Dedifferentiated amniotic fluid mesenchymal stem cell (primary cell): ENCODE results near the gene ABCG1.

Experiments
- DNase-seq: peaks from one replicate; pipeline ENCODE4 v3.0.0-alpha.2; 2016; ENCODE audit errors: extremely low spot score

ABCG1 gene

DNA sequence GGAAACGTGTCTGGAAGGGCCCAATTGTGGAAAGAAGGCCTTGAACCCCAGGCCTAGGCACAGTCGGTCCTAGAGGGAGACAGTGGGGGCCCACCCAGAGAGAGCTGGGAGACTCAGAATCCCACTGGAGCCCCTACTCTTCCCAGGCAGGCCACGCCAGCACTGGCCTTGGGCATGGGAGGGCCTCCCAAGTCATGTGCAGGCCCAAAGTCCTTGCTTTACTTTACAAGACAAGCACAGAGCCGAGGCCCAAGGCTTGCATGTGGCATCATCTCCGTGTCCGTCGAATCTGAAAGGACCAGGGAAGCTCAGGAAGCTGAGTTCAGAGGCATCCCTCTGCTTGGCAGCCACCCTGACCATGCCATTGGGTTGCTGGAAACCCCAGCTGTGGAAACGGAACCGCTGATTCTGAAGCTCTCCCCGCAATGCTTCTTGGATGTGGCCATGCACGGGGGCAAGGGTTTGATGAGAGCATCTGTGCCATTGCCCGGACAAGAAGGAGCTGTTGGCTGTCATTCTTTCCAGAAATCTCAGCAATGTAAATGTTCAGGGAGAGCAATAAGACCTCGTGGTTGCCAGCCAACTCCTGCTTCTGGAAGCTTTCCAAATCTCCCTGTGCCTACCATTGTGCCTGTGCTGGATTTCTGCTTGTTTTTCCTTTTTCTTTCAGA is 32.8 kb downstream of the ABCG1 start:
- no peak for DNase-seq

DNA sequence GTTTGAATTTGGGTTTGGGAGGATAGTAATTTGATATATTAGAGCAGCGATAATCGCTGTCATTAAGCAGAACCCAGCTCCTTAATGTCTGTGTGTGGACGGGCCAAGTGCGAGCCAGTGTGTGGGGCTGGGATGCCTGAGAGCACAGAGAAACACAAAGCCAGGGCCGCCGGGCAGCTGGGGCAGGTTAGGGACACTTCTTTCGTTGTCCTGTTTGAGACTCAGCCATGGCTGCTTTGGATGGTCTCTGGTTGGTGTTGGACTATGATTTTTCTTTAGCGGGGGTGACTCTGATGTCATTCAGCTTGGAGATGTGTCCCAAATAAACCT is 33.4 kb downstream of the ABCG1 start:
- no peak for DNase-seq

DNA sequence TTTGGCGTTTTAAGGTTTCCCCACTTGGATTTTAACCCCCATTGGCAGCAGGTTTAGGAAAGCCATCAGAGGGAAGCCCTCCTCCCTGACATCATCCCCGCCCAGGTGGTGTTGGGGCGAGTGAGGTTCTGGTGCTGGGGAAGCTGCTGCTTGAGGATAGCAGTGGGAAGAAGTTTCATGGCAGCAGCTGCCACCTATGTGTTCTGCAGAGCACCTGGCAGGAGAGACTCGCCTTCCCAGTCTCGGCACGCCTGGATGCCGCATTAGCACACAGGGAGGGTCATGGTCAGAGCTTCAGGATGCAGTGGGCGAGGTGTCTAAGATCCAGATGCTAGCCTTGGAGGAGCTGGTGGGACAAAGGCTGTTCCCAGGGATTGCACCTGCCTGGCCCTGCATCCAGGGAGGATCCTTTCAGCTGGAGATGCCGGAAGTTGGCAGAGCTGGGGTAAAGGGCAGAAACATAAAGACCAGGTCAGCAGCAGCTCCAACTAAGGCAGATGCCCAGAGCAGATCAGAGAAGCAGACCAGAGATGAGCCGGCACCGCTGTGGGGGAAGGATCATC is 33.9 kb downstream of the ABCG1 start:
- DNase-seq = no peak

DNA sequence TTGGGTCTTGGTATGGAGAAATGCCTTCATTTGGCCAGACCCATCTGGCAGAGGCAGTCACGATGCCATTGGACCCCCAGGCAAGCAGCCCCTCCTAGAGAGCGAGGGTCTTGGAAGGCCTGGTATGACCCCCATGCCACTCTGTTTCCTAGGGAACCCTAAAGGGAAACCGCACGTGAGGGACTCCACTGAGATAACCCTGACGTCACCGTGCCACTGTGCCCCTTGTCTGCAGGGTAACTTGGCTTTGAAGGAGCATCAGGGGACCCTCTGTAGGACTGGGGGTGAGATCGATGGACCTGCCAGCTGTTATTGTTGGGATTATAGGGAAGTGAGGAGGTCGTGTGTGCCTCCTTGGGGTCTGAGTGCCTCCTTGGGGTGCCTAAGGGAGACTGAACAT is 34.5 kb downstream of the ABCG1 start:
- no peak for DNase-seq

DNA sequence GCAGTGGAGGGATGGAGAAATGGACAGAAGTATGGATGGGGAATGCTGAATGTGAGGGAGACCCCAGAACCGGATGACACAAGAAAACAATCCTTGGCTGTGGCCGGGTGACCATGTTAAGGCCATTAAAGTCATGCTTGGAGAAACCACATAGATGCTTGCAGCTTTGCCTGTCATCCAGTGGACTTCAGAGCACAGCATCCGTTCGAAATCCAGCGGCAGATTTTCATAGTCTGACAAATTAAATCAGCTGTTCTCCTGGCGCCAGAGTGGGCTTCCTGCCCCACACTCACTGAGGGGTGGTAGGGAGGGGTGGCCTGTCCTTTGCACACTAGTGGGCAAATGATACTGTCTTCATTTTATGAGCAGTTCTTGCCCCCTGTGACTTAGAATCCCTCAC is 35.1 kb downstream of the ABCG1 start:
- DNase-seq = no peak

DNA sequence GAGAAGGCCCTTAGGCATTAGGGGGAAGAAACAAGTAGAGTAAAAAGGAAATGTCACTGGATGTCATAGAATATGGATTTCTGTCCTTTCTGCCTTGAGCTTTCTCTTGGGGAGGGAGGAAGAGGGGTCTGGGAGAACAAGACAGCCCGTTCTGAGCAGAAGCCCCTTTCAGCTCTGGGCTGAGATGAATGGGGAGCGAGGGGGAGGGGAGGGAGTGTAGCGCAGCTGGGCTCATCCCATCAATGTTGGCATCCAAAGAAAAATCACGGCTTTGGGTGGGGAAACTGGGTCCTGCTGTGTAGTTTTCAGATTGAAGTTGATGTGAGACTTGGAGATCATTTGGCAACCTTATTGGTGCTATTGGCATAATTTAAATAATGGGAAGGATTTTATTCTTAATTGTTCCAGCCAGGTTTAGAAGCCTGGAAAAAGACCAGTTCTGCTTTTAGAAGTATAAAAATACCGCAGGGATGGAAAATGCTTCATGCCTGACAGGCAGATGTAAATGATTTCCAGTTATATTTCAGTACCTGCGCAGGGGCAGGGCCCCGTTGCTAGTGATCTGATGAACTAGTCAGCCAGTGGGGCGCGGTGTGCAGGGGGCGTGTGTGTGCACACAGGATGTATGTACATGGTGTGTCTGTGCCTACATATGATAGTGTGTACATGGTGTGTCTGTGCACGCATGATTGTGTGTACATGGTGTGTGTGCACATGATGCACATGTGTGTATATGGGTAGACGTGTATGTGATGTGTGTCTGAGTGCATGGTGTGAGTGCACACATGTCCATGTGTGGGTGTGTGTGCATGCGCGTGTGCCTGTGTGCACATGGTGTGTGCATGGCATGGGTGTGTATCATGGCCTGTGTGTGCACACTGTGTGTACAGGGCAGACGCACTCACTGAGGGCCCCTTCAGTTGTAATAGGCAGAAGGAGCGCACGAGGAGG is 36.0 kb downstream of the ABCG1 start:
- no peak for DNase-seq

DNA sequence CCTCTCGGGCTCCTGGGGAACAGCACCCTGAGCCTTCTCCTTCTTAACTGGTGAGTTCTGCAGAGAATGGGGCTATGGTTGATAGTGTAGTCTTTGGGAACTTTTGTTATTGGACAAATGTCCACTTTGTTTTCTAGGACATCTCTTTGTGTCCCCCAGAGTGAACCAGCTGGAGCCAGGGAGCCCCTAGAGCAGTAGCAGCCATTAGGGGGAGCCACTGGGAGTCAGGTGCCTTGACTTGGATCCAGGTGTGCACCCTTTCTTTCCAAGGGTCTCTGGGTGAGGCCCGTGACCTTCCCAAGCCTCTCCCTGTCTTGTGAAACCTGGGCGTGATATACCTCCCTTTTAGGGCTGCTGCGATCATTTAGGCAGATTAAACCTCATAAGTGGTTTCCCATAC is 36.9 kb downstream of the ABCG1 start:
- no peak for DNase-seq

DNA sequence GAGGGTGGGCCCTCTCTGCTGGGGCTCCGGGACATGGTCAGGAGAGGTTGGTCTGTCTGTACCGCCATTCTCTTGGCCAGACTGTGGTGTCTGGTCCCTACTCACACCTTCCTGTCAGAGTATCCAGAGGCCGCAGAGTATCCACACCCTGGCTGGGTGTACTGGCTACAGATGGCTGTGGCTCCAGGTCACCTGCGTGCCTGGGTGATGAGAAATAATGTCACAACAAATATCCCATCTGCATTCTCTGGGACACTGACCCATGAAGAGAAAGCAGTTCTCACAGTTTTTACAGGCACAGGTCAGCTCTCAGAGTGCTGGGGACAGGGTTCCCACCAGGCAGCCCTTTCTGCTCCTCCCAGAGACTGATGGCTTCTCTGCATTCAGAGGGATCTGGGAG is 37.4 kb downstream of the ABCG1 start:
- no peak for DNase-seq

DNA sequence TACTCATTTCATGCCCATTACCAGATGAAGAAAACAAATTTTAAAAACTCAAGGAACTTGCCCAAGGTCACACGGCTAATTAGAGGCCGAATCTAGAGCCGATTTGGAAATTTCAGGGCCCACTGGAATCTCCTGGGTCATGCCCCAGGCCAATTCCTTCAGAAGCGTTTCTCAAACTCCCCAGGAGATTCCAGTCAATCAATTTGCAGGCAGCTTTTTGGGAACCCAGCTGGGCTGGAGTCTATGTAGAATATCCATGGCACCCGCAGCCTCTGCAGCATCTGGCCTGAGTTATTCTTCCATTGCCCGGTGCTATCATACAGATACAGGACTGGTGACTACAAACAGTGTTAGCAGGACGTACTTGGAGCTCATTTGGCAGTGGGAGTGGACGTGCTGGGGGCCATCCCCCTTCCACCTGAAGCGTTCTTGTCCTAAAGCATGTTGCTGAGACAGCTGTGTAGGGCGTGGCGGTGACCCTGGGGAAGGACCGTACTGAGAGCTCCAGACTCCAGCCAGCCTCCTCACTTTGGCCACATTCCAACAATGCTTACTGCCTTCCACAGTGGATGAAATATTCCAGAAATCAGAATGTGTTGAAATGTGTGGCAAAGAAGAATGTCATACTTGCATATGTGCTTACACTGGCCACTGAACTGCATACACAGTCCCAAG is 38.3 kb downstream of the ABCG1 start:
- DNase-seq = no peak

DNA sequence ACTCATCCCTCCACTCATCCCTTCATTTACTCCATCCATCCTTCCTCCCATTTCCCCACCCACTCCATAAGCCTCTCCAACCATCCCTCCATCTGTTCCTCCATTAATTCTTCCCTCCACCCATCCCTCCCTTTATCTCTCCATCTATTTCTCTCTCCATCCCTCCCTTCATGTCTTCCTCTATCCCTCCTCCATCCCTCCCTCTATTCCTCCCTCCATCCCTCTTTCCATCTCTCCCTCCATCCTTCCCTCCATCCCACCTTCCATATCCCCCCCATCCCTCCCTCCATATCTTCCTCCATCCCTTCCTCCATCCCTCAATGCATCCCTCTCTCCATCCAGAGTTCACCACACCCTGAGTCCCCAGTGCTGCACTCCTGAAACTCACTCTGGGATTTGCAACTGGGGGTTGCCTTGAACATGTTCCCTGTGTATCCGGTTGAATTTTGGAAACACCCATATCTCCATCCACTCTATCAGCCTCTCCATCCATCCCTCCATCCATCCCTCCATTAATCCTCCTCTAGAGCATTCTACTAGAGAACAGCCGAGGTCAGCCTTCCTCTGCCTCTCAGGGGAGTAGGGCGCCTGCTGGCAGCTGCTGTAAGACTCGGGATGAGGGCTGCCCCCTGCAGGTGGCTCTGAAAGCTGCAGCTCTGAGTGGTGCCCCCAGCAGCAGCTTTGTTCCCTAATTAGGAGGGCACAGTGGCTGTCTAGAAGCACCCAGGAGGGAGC is 39.4 kb downstream of the ABCG1 start:
- DNase-seq = no peak

DNA sequence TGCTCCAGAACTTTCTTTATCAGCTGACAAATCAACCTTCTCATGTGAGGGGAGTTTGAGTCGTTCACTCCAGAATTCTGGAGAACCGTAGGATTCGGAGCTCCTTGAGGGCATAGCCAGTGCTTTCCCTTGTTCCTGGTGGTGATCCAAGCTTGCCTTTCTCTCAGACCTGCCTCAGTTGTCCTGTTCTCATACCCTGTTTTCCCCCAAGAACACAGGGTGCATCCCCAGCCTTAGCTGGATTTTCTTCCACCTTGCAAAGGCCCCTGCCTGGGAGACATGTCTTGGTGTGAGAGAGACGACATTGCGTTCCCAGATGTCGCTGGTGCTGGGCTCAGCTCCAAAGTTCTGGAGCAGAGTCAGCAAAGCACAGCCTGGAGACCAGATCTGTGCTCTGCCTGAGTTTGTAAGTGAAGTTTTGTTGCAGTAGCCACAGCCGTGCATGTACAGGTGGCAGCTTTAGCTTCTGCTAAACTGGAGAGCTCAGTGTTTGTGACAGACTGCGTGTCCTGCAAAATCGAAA is 40.0 kb downstream of the ABCG1 start:
- no peak for DNase-seq

DNA sequence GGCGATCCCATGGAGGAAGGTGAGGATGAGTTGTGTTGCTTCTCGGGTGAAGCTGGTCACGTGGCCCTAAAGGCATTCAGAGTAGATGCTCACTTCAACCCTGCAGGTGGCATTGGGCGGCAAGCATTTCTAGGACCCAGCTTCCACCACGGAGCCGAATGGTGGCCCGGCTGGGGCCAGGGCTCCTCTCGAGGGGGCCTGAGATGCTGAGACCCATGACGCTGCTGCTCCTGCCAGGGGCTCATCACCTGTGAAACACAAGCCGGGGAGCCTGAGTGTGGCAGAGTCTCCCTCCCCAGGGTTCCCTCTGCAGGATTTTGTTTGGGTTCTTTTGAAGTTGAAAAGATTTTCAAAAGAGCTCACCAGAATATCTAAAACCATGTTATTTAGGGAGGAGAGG is 41.2 kb downstream of the ABCG1 start:
- DNase-seq = no peak

DNA sequence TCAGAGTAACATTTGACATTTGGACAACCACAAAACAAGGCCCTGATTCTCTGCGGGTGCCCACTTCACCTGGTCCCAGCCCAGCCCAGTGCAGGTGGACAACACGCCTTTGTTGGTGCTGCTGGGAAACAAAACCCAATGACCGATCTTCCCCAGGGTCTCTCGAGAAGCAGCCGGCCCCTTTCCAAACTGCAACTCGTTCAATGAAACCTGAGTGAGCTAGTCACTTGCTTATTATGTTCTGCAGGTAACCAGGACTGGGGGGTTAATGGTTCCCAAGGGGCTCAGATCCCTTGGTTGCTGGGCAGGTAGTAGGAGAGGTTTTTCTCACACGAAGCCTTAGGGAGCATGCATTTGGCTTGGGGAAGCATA is 42.9 kb downstream of the ABCG1 start:
- DNase-seq = no peak

DNA sequence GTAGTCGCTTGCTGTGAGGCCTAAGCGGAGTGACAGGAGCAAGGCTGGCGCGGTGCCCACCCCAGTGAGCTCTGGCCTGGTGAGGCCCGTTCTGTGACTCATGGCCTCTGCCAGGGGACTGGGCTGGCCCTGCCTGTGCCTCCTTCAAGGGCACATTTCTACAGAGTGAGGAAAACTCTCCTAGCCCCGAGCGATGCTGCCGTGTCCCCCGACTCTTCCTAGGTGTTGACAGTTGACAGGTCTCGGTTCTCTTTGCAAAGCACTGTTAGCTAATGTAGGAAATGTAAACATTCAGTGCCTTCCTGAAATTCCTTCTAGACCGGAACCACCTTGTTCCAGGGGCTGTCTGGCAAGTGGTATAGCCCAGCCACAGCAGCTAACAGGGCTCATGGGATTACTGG is 43.9 kb downstream of the ABCG1 start:
- DNase-seq = no peak

DNA sequence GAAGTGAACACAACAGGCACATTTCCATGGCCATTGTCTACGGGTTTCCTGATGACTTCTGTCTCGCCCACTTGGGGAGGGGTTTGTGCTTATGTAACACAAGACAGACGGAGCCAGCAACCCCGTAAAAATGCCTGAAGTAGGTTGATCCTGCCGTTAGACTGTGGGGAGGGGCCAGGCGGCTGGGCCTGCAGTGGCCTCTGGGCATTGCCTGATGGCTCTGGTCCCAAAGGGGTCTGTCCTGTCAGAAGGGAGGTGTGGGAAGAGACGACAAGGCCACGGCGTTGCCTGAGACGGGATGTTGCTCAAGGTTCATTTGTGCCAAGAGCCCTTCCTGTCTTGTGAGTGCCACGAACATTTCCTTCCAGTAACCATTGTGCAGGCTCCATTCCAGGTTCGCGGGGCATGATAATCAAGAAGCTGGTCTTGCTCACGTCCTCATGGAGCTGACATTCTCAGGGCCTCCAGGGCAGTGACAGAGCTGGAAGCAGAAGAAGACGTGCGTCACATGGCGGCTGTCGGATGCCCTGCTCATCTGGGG is 44.7 kb downstream of the ABCG1 start:
- DNase-seq = no peak

DNA sequence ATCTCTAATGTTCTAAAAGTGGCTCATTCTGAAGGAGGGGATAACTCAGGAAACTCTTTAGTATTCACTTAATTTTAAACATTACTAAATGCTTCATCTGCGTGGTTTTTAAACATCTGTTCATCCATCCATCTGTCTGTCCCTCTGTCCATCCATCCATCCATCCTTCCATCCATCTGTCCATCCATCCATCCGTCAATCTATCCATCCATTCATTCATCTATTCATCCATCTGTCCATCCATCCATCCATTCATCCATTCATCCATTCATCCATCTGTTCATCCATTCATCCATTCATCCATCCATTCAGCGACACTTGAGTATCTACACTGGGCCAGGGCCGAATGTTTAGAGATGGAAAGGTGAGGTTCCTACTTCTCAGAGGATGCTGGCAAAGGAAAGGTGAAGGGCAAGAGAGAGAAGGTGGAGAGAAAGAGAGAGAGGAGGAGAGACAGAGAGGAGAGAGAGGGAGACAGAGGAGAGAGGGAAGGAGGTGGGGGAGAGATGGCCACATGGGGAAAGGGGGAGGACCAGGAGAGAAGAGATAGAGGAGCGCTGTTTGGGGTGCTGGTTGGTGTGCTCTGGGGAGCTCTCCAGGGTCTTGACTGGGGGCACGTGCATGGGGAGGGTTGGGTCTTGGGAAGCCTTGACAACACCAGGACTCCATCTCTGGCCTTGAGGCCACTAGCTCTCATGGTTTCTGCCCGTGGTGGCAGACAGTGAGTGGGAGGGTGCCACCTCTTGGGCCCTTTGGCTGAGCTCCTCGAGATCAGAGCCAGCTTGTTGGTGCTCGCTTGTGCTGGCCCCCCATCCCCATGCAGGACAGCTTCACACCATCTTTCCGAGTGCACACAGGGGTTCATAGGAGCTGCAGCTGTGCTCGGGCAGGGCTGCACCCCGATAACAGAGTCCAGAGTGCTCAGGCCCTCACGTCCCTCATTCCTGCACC is 45.6 kb downstream of the ABCG1 start:
- DNase-seq = no peak

DNA sequence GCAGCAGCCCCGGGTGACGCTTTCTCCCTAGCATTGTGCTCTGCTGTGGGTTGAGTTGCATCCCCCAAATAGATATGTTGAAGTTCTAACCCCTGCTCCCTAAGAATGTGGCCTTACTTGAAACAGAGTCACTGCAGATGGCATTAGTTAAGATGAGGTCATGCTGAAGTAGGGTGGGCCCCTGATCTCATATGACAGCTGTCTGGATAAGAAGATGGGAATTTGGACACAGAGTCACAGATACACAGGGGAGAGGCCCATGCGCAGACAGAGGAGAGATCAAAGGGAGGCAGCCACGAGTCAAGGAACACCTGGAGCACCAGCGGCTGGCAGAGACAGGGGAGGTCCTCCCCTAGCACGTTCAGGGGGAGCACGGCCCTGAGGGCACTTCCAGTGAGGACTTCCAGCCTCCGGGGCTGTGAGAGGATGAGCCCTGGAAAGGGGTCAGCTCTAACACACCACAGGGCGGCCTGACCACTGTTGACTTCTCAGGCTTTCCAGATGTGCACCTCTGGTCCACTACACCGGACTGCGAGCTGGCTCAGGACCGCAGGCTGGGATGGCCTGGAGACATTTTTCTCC is 46.4 kb downstream of the ABCG1 start:
- no peak for DNase-seq

DNA sequence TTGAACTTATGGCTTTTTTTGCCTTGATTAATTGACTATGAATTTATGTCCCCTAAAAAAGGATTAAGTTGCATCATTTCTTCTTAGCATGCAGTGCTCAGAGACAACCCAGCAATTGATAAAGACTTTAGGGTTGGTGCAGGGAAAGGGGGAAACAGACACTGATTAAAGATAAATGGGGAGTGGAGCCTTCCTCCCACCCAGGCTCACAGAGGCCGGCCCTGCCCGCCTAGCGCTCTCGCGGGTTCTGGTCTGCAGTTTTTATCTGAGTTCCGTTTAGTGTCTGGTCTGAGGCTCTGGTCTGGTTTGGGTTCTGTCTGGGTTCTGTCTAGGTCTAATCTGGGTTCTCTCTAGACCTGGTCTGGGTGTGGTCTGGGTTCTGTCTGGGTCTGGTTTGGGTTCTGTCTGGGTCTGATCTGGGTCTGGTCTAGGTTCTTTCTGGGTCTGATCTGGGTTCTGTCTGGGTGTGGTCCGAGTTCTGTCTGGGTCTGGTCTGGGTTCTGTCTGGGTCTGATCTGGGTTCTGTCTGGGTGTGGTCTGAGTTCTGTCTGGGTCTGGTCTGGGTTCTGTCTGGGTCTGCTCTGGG is 48.1 kb downstream of the ABCG1 start:
- DNase-seq = no peak

DNA sequence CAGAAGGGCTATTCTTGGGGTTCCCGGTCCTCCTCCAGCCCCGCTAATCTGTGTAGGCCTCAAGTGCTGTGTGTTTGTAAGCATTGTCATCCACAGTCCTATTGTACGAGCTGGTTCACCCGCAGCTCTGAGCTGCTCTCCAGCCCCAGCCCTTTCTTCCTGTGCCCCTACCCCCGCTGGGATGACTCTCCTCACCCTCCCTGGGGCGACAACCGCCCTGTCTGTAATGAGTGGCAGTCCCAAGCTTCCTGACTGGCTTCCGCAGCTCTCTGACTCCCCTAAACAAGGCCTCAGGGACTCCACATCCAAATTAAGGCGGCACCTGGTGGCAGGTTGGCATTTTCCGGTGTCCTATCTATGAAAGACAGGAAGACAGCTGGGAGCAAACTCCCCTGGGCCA is 50.4 kb downstream of the ABCG1 start:
- no peak for DNase-seq
